Stimulated activated CD4-positive, alpha-beta T cell treated with anti-CD3 and anti-CD28 coated beads, Interleukin-1b, Interleukin-23, amount 100 ng/mL, for 48 hours (primary cell): ENCODE measurements around the gene CCN2.
"Not testable (repeated sequence)": the region's sequence is repeated elsewhere in the genome, so short reads cannot be mapped to it uniquely, and the experiment has no call there.

Experiments used
- DNase-seq: peaks from one replicate; pipeline ENCODE4 v3.0.0-alpha.2; 2020

CCN2 gene

GRCh38 chr6:131908787-131909186, 42.4 kb downstream of the CCN2 start:
- not testable (repeated sequence) for DNase-seq

- DNase-seq = not testable (repeated sequence)
Measured at GRCh38 chr6:131903734-131904133, 47.4 kb downstream of the CCN2 start.

- not testable (repeated sequence) for DNase-seq
Measured at GRCh38 chr6:131901326-131901873, 49.8 kb downstream of the CCN2 start.

GRCh38 chr6:131900231-131900630, 50.9 kb downstream of the CCN2 start:
- DNase-seq = no peak

GRCh38 chr6:131898718-131899117, 52.5 kb downstream of the CCN2 start:
- DNase-seq = no peak
